Measurements from ENCODE around the gene ZNF511.

- TF ChIP-seq POLR2A (IDR thresholded peaks at IDR 0.05) (no peak), CTCF (IDR thresholded peaks at IDR 0.05) (no peak)
Measured at GRCh38 chr10:133350950-133351329, 42.2 kb downstream of the ZNF511 start.

Measured in uterus (tissue), 2 donors.